Measurements from ENCODE around the gene SOX12.

Gene SOX12

DNA sequence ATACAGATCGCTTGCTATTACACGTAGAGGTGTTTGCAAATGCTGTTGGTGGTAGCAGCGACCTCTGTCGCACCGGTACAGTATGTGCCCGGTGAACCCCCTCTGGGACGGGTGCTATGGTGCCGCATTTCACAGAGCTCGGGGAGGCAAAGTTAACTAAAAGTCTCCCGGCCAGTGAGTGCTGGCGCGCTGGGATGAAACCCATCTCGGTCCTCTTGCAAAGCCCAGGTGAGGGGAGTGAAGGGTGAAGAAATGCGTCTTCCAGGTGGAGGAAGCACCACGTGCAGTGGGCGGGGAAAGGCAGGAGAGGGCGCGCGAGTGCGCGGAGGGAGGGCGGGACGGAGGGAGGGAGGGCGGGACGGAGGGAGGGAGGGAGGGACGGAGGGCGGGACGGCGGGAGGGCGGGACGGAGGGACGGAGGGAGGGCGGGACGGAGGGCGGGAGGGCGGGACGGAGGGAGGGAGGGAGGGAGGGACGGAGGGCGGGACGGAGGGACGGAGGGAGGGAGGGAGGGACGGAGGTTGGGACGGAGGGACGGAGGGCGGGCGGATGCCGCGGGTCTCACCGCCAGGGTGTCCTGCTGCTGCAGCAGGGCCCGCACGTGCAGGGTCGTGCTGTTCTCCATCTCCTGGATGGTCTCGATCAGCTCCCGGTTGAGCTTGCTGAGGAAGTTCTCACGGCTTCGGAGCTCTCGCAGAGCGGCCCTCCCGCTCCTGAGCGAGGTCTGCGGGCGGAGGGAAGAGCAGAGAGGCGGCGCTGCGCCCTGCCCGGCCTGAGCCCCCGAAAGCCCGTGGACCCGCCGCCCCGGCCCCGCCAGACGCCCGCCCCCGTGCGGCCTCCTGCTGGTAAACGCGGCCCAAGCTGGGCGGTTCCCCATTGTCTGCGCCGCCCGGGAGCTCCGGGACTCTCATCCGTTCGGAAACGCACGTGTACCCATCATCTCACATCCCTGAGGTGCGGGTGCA is 46.5 kb upstream of the SOX12 start:
- H3K4me3 ChIP-seq (ENCODE audit: low read depth, low read length): peak overlapping the region; percentile 22
- TF ChIP-seq, protein P1, sequence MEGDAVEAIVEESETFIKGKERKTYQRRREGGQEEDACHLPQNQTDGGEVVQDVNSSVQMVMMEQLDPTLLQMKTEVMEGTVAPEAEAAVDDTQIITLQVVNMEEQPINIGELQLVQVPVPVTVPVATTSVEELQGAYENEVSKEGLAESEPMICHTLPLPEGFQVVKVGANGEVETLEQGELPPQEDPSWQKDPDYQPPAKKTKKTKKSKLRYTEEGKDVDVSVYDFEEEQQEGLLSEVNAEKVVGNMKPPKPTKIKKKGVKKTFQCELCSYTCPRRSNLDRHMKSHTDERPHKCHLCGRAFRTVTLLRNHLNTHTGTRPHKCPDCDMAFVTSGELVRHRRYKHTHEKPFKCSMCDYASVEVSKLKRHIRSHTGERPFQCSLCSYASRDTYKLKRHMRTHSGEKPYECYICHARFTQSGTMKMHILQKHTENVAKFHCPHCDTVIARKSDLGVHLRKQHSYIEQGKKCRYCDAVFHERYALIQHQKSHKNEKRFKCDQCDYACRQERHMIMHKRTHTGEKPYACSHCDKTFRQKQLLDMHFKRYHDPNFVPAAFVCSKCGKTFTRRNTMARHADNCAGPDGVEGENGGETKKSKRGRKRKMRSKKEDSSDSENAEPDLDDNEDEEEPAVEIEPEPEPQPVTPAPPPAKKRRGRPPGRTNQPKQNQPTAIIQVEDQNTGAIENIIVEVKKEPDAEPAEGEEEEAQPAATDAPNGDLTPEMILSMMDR (IDR thresholded peaks at IDR 0.05; ENCODE audit: low read depth, low read length, missing control alignments): peak; percentile 10
- H3K27ac ChIP-seq: no peak overlapping the region
- H3K36me3 ChIP-seq (replicated peaks): peaks cover 8% of the 10 kb centered on the region
- H3K27me3 ChIP-seq (replicated peaks): no peaks in the 10 kb centered on the region
- DNase-seq: no peak
- in situ Hi-C loops (cut with HindIII; ENCODE audit: low pct_ligation_motif_present, low sequenced_read_pairs): no loop called here

DNA sequence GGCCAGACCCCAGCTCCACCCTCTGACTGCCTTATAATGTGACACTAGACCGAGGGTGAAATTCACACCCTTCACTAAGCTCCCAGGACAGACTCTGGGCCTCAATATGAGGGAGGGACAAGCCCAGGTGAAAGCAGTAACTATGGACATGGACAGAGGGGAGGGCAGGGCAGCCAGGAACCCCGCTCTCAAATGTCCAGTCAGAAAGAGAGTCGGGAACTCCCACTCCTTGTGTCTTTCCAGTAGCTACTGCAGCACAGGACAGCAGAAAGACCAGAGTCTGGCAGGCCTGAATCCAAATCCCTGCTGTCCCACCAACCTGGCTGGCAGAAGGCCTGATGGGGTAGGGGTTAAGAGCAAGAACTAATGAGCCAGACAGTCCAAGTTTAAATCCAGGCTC is 41.2 kb upstream of the SOX12 start:
- DNase-seq: no peak
- TF ChIP-seq, protein P1 (IDR thresholded peaks at IDR 0.05; ENCODE audit: low read depth, low read length, missing control alignments): no peak
- Histone ChIP-seq H3K36me3 (replicated peaks) (no peaks in the 10 kb centered on the region), H3K27ac (no peak overlapping the region), H3K27me3 (replicated peaks) (no peaks in the 10 kb centered on the region), H3K4me3 (ENCODE audit: low read depth, low read length) (no peak overlapping the region)
- in situ Hi-C loops (cut with HindIII; ENCODE audit: low pct_ligation_motif_present, low sequenced_read_pairs): no loop called here

DNA sequence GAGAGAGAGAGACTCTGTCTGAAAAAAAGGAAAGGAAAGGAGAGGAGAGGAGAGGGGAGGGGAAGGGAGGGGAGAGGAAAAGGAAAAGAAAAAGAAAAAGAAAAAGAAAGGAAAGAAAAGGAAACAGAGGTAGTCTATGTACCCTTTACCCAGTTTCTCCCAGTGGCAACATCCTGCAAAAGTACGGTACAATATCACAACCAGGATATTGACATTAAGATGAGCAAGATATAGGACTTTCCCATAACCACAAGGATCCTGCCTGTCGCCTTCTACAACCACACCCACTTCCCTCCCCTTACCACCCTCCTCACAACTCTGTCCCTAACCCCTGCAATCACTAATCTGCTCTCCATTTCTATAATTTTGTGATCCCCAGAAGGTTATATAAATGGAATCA is 38.8 kb upstream of the SOX12 start:
- in situ Hi-C loops (cut with HindIII; ENCODE audit: low pct_ligation_motif_present, low sequenced_read_pairs): no loop called here
- H3K36me3 ChIP-seq (replicated peaks): no peaks in the 10 kb centered on the region
- H3K27ac ChIP-seq: no peak overlapping the region
- no peak overlapping the region for H3K4me3 ChIP-seq (ENCODE audit: low read depth, low read length)
- H3K27me3 ChIP-seq (replicated peaks): no peaks in the 10 kb centered on the region
- TF ChIP-seq, protein P1 (IDR thresholded peaks at IDR 0.05; ENCODE audit: low read depth, low read length, missing control alignments): no peak
- DNase-seq: no peak

DNA sequence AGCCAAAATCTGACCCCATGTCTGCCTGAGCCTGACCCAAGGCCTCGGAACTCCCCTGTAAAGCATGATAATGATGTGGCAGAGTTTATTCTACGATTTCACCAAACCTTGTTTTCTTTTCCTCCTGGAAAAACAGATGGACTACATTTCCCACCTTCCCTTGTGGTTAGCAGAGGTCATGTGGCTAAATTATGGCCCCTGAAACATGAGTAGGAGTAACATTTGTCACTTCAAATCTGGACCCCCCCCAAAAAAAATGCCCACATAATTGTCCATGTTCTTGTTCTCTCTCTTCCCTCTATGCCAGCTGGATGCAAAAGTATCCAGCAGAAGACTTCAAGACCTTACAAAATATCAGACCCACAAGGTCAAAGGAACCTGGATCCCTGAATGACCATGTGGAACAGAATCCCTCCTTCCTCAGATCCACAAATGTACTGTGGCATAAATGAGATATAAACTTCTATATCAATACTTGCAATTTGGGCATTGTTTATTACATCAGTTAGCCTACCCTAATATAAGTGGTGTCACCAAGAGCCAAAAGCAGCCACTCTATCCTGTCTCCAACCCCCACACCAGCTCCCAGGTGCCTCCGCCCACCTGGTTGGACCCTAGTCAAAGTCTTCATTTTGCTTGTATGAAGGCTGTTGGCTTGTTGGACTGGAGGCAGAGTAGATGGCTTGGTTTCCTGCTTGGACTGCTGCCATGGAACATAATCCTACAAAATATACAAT is 36.2 kb upstream of the SOX12 start:
- Histone ChIP-seq H3K27me3 (replicated peaks) (no peaks in the 10 kb centered on the region), H3K36me3 (replicated peaks) (no peaks in the 10 kb centered on the region), H3K4me3 (ENCODE audit: low read depth, low read length) (peak overlapping the region; percentile 89), H3K27ac (no peak overlapping the region)
- in situ Hi-C loops (cut with HindIII; ENCODE audit: low pct_ligation_motif_present, low sequenced_read_pairs): no loop called here
- DNase-seq: no peak
- TF ChIP-seq, protein P1 (IDR thresholded peaks at IDR 0.05; ENCODE audit: low read depth, low read length, missing control alignments): no peak

DNA sequence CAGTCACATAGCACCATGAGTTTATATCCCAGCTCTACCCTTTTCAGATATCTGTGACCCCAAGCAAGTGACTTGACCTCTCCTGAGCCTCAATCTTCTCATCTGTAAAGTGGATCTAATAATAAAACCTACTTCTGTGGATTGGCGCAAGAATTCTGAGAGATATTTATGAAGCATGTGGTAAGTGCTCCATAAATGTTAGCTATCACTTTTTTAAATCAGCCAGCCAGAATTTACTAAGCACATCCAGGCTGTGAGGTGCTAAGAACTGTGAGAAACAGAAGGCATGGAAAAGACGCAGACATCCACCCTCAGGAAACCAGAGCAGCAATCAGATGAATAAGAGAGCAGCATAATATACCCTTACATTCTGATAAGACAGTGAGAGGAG is 35.7 kb upstream of the SOX12 start:
- H3K36me3 ChIP-seq (replicated peaks): no peaks in the 10 kb centered on the region
- no peak for DNase-seq
- in situ Hi-C loops (cut with HindIII; ENCODE audit: low pct_ligation_motif_present, low sequenced_read_pairs): no loop called here
- H3K4me3 ChIP-seq (ENCODE audit: low read depth, low read length): peak overlapping the region; percentile 89
- TF ChIP-seq, protein P1 (IDR thresholded peaks at IDR 0.05; ENCODE audit: low read depth, low read length, missing control alignments): no peak
- H3K27ac ChIP-seq: no peak overlapping the region
- H3K27me3 ChIP-seq (replicated peaks): no peaks in the 10 kb centered on the region
